Astrocyte (in vitro differentiated cells and primary cell): ENCODE data around the gene ZG16. TPM values are rescaled to one million over a fixed set of nuclear protein-coding genes. Genes with fewer than 3 reads are reported as not detected.
"Not testable (repeated sequence)": the region's sequence is repeated elsewhere in the genome, so short reads cannot be mapped to it uniquely, and the experiment has no call there.

Source experiments
- DNase-seq: peaks from one replicate; pipeline ENCODE4 v3.0.0-alpha.2; 2010; ENCODE audit warnings: low read depth
- FAIRE-seq: peaks from 2 replicates; lab custom pipeline; 2011; peaks lifted over from hg19 to GRCh38; lab: Jason Lieb, UNC
- H2AFZ ChIP-seq: 2 replicates; pipeline ENCODE4 v1.6.0; 2012; ENCODE audit warnings: low read depth, low read length, inconsistent platforms
- H3K27ac ChIP-seq: 2 replicates; pipeline ENCODE4 v1.5.1; 2011; ENCODE audit warnings: low read depth, low read length, inconsistent platforms
- H3K27me3 ChIP-seq: 2 replicates; pipeline ENCODE4 v1.6.0; 2011; ENCODE audit warnings: low read length, inconsistent platforms; ENCODE audit not compliant: insufficient read depth
- H3K36me3 ChIP-seq: 2 replicates; pipeline ENCODE4 v1.5.1; 2011; ENCODE audit warnings: low read length, inconsistent platforms; ENCODE audit not compliant: insufficient read depth
- H3K4me1 ChIP-seq: 2 replicates; pipeline ENCODE4 v1.5.1; 2011; ENCODE audit warnings: low read length, inconsistent platforms; ENCODE audit not compliant: insufficient read depth
- H3K4me2 ChIP-seq: 2 replicates; pipeline ENCODE4 v1.6.0; 2012; ENCODE audit warnings: low read length, inconsistent platforms
- H3K4me3 ChIP-seq: 2 replicates; pipeline ENCODE4 v1.5.1; 2011; ENCODE audit warnings: low read depth, mild to moderate bottlenecking, low read length, inconsistent platforms; ENCODE audit not compliant: insufficient read depth
- H3K79me2 ChIP-seq: 2 replicates; pipeline ENCODE4 v1.6.0; 2012; ENCODE audit warnings: mild to moderate bottlenecking, low read length, inconsistent platforms; ENCODE audit not compliant: insufficient read depth
- H3K9ac ChIP-seq: 2 replicates; pipeline ENCODE4 v1.6.0; 2012; ENCODE audit warnings: mild to moderate bottlenecking, low read length, inconsistent platforms
- H3K9me3 ChIP-seq: 2 replicates; pipeline ENCODE4 v1.5.1; 2012; ENCODE audit warnings: low read depth, mild to moderate bottlenecking, low read length, inconsistent platforms; ENCODE audit not compliant: insufficient read depth
- H4K20me1 ChIP-seq: 2 replicates; pipeline ENCODE4 v1.6.0; 2012; ENCODE audit warnings: low read length, inconsistent platforms; ENCODE audit not compliant: insufficient read depth
- H3K27ac Mint-ChIP-seq: one replicate; pipeline ENCODE4 v1.8.0; 2021; ENCODE audit warnings: mild to moderate bottlenecking, mixed read lengths; ENCODE audit not compliant: unreplicated experiment
- H3K27me3 Mint-ChIP-seq: one replicate; pipeline ENCODE4 v1.8.0; 2021; ENCODE audit warnings: low read depth, mixed read lengths; ENCODE audit not compliant: unreplicated experiment
- H3K36me3 Mint-ChIP-seq: one replicate; pipeline ENCODE4 v1.8.0; 2021; ENCODE audit warnings: low read depth, mixed read lengths; ENCODE audit not compliant: unreplicated experiment
- H3K4me1 Mint-ChIP-seq: one replicate; pipeline ENCODE4 v1.8.0; 2021; ENCODE audit warnings: low read depth, mixed read lengths; ENCODE audit not compliant: unreplicated experiment
- H3K4me3 Mint-ChIP-seq: one replicate; pipeline ENCODE4 v1.8.0; 2021; ENCODE audit warnings: mild to moderate bottlenecking, moderate library complexity, mixed read lengths; ENCODE audit not compliant: unreplicated experiment
- H3K9me3 Mint-ChIP-seq: one replicate; pipeline ENCODE4 v1.8.0; 2021; ENCODE audit warnings: mild to moderate bottlenecking, mixed read lengths; ENCODE audit not compliant: unreplicated experiment
- CTCF ChIP-seq: IDR thresholded peaks from 2 replicates; pipeline ENCODE4 v1.5.1; 2011; ENCODE audit warnings: low read depth, mild to moderate bottlenecking, inconsistent platforms, low read length, moderate library complexity; ENCODE audit not compliant: insufficient read depth
- EZH2 ChIP-seq: IDR thresholded peaks from 2 replicates; pipeline ENCODE4 v1.6.1; 2012; ENCODE audit warnings: mild to moderate bottlenecking, low read length, inconsistent platforms; ENCODE audit not compliant: insufficient read depth
- total RNA-seq: library from RNA; stranded (reverse); gene quantifications from 2 replicates; pipeline ENCODE4 v1.2.1, GENCODE V29; 2021

The ZG16 gene
- total RNA-seq, 1 donor from 2014 or later: not detected

- H4K20me1 ChIP-seq: no peaks in the 10 kb centered on the region
- H3K9ac ChIP-seq: no peak overlapping the region
- H3K36me3 Mint-ChIP-seq: no peaks in the 10 kb centered on the region
- FAIRE-seq (no peak), DNase-seq (peak; percentile 13)
- H3K9me3 ChIP-seq: no peaks in the 10 kb centered on the region
- no peaks in the 10 kb centered on the region for H3K79me2 ChIP-seq
- no peak overlapping the region for H3K4me2 ChIP-seq
- no peaks in the 10 kb centered on the region for H3K27me3 ChIP-seq
- H3K9me3 Mint-ChIP-seq: no peaks in the 10 kb centered on the region
- no peak overlapping the region for H3K27ac ChIP-seq
- H2AFZ ChIP-seq: no peak overlapping the region
- H3K4me3 Mint-ChIP-seq: no peak overlapping the region
- no peak for TF ChIP-seq EZH2
- TF ChIP-seq CTCF: no peak
- H3K36me3 ChIP-seq: no peaks in the 10 kb centered on the region
- H3K27ac Mint-ChIP-seq: no peak overlapping the region
- H3K4me1 ChIP-seq: no peaks in the 10 kb centered on the region
- H3K4me3 ChIP-seq: no peak overlapping the region
- peaks cover 3% of the 10 kb centered on the region for H3K27me3 Mint-ChIP-seq
- H3K4me1 Mint-ChIP-seq: peaks cover 4% of the 10 kb centered on the region
Measured at GRCh38 chr16:29756654-29757053, 21.4 kb upstream of the ZG16 start.

GRCh38 chr16:29757086-29757485 lies 21.0 kb upstream of the ZG16 start:
- H3K27ac ChIP-seq, H3K4me1 Mint-ChIP-seq, DNase-seq, H3K4me1 ChIP-seq, H3K36me3 Mint-ChIP-seq, H3K27me3 ChIP-seq, H3K79me2 ChIP-seq, H3K27ac Mint-ChIP-seq, H3K9me3 ChIP-seq, H4K20me1 ChIP-seq, H3K9me3 Mint-ChIP-seq, H3K36me3 ChIP-seq, H2AFZ ChIP-seq, H3K27me3 Mint-ChIP-seq, H3K4me2 ChIP-seq, H3K4me3 Mint-ChIP-seq, FAIRE-seq, H3K4me3 ChIP-seq, H3K9ac ChIP-seq: not testable (repeated sequence)

GRCh38 chr16:29757950-29758466 lies 20.0 kb upstream of the ZG16 start:
- Histone ChIP-seq H3K9ac (no peak overlapping the region), H3K27ac (no peak overlapping the region), H3K36me3 (no peaks in the 10 kb centered on the region), H3K9me3 (no peaks in the 10 kb centered on the region), H3K4me3 (no peak overlapping the region), H3K4me2 (no peak overlapping the region), H2AFZ (no peak overlapping the region), H3K79me2 (no peaks in the 10 kb centered on the region), H4K20me1 (no peaks in the 10 kb centered on the region), H3K27me3 (peaks cover 2% of the 10 kb centered on the region), H3K4me1 (no peaks in the 10 kb centered on the region)
- FAIRE-seq (no peak), DNase-seq (peak; percentile 51)
- H3K27me3 Mint-ChIP-seq: peaks cover 4% of the 10 kb centered on the region
- no peak overlapping the region for H3K4me3 Mint-ChIP-seq
- H3K9me3 Mint-ChIP-seq: no peaks in the 10 kb centered on the region
- peaks cover 4% of the 10 kb centered on the region for H3K4me1 Mint-ChIP-seq
- peak overlapping the region; percentile 53 for H3K27ac Mint-ChIP-seq
- H3K36me3 Mint-ChIP-seq: no peaks in the 10 kb centered on the region
- no peak for TF ChIP-seq EZH2
- TF ChIP-seq CTCF: peak; percentile 8
